Gastrocnemius medialis (tissue), 4 donors: ENCODE measurements around the gene MMP19. TPM values are rescaled to one million over a fixed set of nuclear protein-coding genes. Genes with fewer than 3 reads are reported as not detected.
"Not testable (repeated sequence)": the region's sequence is repeated elsewhere in the genome, so short reads cannot be mapped to it uniquely, and the experiment has no call there.

Source experiments
- ATAC-seq, 2 donors: fragments of 150-250 bp; one replicate each; pipeline ENCODE4 v1.9.1; 2016
- DNase-seq, 2 donors: peaks; one replicate each; pipeline ENCODE4 v3.0.0-alpha.2; 2019
- H3K27ac ChIP-seq, 4 donors: fragments of 200-600 bp; sonication (generic); 1 replicate in 1 of 4; 2 replicates in 3 of 4; pipeline ENCODE4 v1.5.1; 2016 to 2018; ENCODE audit warnings: mild to moderate bottlenecking in 2 of 4, moderate library complexity in 1 of 4
- H3K27me3 ChIP-seq, 3 donors: fragments of 200-600 bp; sonication (generic) in 2 of 3; 1 replicate in 1 of 3; 2 replicates in 2 of 3; pipeline versions ENCODE4 v1.5.1 to v1.6.0; 2016 to 2019; ENCODE audit warnings: mild to moderate bottlenecking in 1 of 3, moderate library complexity in 1 of 3
- H3K36me3 ChIP-seq, 2 donors: fragments of 200-600 bp; sonication (generic) in 1 of 2; one replicate each; pipeline ENCODE4 v1.5.1; 2017 to 2018
- H3K4me1 ChIP-seq, 2 donors: fragments of 200-600 bp; sonication (generic) in 1 of 2; one replicate each; pipeline ENCODE4 v1.5.1; 2016 to 2017; ENCODE audit warnings: mild to moderate bottlenecking in 2 of 2
- H3K4me3 ChIP-seq, 4 donors: fragments of 200-600 bp; sonication (generic) in 3 of 4; 1 replicate in 1 of 4; 2 replicates in 3 of 4; pipeline ENCODE4 v1.5.1; 2016 to 2019; ENCODE audit warnings: mild to moderate bottlenecking in 2 of 4
- H3K9me3 ChIP-seq, 3 donors: fragments of 200-600 bp; sonication (generic) in 2 of 3; 1 replicate in 1 of 3; 2 replicates in 2 of 3; pipeline ENCODE4 v1.5.1; 2016 to 2019
- CTCF ChIP-seq, 5 experiments: fragments of 450-650 bp in 3 of 5; fragments of 200-600 bp in 2 of 5; sonication (generic) in 2 of 5; IDR thresholded peaks in 4 of 5; conservative IDR thresholded peaks in 1 of 5; 1 replicate in 4 of 5; 2 replicates in 1 of 5; pipeline ENCODE4 v1.5.1; 2016 to 2019; ENCODE audit warnings: antibody characterized with exemption in 5 of 5, mild to moderate bottlenecking in 3 of 5, moderate library complexity in 3 of 5
- POLR2A ChIP-seq, 2 donors: fragments of 450-650 bp; IDR thresholded peaks; one replicate each; pipeline ENCODE4 v1.6.1; 2017; ENCODE audit warnings: antibody characterized with exemption in 2 of 2, mild to moderate bottlenecking in 2 of 2, moderate library complexity in 2 of 2
- in situ Hi-C, 4 donors: fragments of 200-750 bp; cut with MboI; loops; one replicate each; pipeline versions ENCODE4 v1.15.0 to v1.8.0; 2017; ENCODE audit warnings: low sequenced_read_pairs in 4 of 4
- intact Hi-C: fragments of 100-400 bp; cut with DNase I; formaldehyde crosslinking; loops from one replicate; pipeline ENCODE4 v1.15.1; 2023; ENCODE audit warnings: low total_unique reads
- total RNA-seq, 4 donors: library from RNA; depleted of rRNA; stranded (reverse); fragments of >200 nt; gene quantifications; one replicate each; pipeline versions ENCODE4 v1.1.0 to v1.2.3, GENCODE V29; 2016

Gene MMP19
- total RNA-seq, 4 donors from 2014 or later = 0.44 to 3.1 (median 1.8) TPM

- no peak overlapping the region for H3K27ac ChIP-seq
- no peaks in the 10 kb centered on the region for H3K9me3 ChIP-seq
- intact Hi-C loops = no loop called here
- H3K4me3 ChIP-seq = no peak overlapping the region
- ATAC-seq (no peak), DNase-seq (no peak)
- no peaks in the 10 kb centered on the region for H3K27me3 ChIP-seq
- H3K4me1 ChIP-seq = no peaks in the 10 kb centered on the region
- TF ChIP-seq CTCF (IDR thresholded peaks at IDR 0.05 in 4 of 5, conservative IDR thresholded peaks at IDR 0.05 in 1 of 5) = no peak
- TF ChIP-seq POLR2A (IDR thresholded peaks at IDR 0.05) = no peak
- in situ Hi-C loops = no loop called here
- no peaks in the 10 kb centered on the region for H3K36me3 ChIP-seq
Observed at GRCh38 chr12:55875704-55876467, 33.1 kb upstream of the MMP19 start.

- DNase-seq = no peak
- no peak for ATAC-seq
- in situ Hi-C loops (no loop called here), intact Hi-C loops (no loop called here)
- Histone ChIP-seq H3K27ac (no peak overlapping the region), H3K4me1 (no peaks in the 10 kb centered on the region), H3K9me3 (no peaks in the 10 kb centered on the region), H3K27me3 (no peaks in the 10 kb centered on the region), H3K4me3 (no peak overlapping the region), H3K36me3 (no peaks in the 10 kb centered on the region)
- no peak for TF ChIP-seq POLR2A (IDR thresholded peaks at IDR 0.05)
- no peak for TF ChIP-seq CTCF (IDR thresholded peaks at IDR 0.05 in 4 of 5, conservative IDR thresholded peaks at IDR 0.05 in 1 of 5)
Observed at GRCh38 chr12:55874443-55874842, 31.7 kb upstream of the MMP19 start.

GRCh38 chr12:55866454-55867004 lies 23.8 kb upstream of the MMP19 start:
- in situ Hi-C loops, ATAC-seq, intact Hi-C loops, DNase-seq, H3K4me1 ChIP-seq, H3K27ac ChIP-seq, H3K36me3 ChIP-seq, H3K9me3 ChIP-seq, H3K27me3 ChIP-seq, H3K4me3 ChIP-seq: not testable (repeated sequence)

GRCh38 chr12:55865327-55865726 lies 22.6 kb upstream of the MMP19 start:
- H3K36me3 ChIP-seq = no peaks in the 10 kb centered on the region
- DNase-seq = no peak
- TF ChIP-seq POLR2A (IDR thresholded peaks at IDR 0.05) (no peak), CTCF (IDR thresholded peaks at IDR 0.05 in 4 of 5, conservative IDR thresholded peaks at IDR 0.05 in 1 of 5) (no peak)
- H3K27ac ChIP-seq = no peak overlapping the region
- in situ Hi-C loops (no loop called here), intact Hi-C loops (no loop called here)
- no peaks in the 10 kb centered on the region for H3K9me3 ChIP-seq
- no peaks in the 10 kb centered on the region for H3K4me1 ChIP-seq
- no peaks in the 10 kb centered on the region for H3K27me3 ChIP-seq
- ATAC-seq = no peak
- no peak overlapping the region for H3K4me3 ChIP-seq

- H3K27ac ChIP-seq, ATAC-seq, H3K9me3 ChIP-seq, intact Hi-C loops, in situ Hi-C loops, DNase-seq, H3K36me3 ChIP-seq, H3K4me1 ChIP-seq, H3K27me3 ChIP-seq, H3K4me3 ChIP-seq: not testable (repeated sequence)
Observed at GRCh38 chr12:55862931-55863330, 20.2 kb upstream of the MMP19 start.
